Stimulated activated CD4-positive, alpha-beta T cell treated with anti-CD3 and anti-CD28 coated beads, TNF-alpha, amount 100 ng/mL, for 24 hours (primary cell): ENCODE data around the gene REXO1.

Experiments
- DNase-seq, 3 experiments: peaks; one replicate each; pipeline ENCODE4 v3.0.0-alpha.2; 2020; ENCODE audit warnings: low read depth in 3 of 3

Gene REXO1

DNA sequence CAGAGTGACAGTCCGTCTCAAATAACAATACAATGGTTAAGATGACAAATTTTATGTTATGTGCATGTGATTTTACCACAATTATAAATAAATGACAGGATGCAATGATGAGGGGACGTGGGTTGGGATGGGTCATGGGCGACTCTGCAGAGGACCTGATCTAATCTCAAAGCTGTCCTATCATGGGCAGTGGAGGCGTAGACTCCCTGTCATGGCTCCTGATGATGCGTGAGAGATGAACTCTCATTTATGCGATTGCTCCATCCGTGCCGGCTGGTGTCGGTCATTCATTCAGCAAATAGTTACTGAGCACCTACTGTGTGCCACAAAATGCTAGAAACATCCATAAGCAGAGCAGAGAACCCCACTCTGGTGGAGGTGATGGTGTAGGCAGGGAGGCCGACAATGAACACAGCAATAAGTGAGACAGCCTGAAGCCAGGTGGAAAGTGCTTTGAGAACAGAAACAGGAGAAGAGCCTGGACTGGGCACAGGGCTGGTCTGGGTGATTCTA, 1.7 kb upstream of the REXO1 start:
- no peak for DNase-seq

GRCh38 chr19:1849132-1849474, 820 bp upstream of the REXO1 start:
- DNase-seq, result no peak

DNA sequence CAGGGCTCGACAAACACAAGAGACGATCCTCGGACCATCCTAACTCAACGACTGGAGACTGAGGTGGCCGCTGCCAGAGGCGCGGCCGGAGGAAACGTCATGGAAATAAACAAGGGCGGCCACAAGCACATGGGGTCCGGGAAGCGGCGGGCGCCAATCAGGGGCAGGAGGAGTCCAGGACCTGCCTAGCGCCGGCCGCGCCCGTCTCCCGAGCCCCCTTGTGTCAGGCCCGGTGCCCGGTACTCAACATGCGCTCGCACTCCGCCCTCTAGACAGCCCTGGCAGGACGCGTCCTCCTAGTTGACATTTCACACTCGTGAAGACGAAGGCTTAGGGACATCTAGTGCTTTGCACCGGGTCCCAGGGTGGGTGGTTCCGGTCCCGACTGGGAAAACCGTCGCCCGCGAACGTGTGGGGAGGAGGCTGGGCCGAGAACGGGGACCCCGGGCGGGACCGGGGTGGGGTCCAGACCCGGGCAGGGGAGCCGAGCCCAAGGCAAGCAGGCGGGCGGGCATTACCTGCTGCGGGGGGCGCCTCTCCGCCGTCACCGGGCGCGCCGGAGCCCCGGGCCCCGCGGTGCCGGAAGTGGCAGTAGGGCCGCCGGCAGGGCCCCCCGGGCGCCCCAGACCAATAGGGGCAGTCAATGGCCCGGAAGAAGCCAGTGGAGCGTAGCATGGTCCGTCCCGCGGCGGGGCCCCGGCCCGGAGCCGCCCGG, 442 bp downstream of the REXO1 start:
- DNase-seq, result peak in 1 of 3 experiments; percentile 33

- DNase-seq, result no peak
Measured at GRCh38 chr19:1847348-1847683, 967 bp downstream of the REXO1 start.

DNA sequence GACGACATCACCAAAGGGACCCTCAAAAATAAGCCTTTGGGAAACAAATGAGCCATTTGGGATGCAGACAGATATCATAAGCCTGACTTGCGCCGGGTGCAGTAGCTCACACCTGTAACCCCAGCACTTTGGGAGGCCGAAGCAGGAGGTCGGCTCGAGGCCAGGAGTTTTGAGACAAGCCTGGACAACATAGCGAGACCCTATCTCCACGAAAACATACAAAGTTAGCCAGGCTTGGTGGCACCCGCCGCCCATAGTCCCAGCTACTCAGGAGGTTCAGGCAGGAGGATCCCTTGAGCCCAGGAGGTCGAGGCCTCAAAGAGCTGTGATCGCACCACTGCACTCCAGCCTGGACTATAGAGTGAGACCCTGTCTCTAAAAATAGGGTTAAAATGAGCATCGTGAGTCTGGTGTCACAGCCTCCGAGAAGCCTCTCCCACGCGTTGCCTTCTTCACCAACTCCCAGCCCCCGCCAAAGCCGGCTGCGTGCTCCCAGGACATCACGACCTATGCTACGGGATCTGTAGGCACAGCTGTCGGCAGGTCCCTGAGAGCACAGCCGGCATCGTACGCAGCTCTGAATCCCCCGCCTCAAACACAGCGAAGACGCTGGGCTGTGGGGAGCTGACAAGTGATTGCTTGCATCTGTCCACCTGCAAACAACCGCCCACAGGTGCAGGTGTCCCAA, 1.6 kb downstream of the REXO1 start:
- no peak for DNase-seq

DNA sequence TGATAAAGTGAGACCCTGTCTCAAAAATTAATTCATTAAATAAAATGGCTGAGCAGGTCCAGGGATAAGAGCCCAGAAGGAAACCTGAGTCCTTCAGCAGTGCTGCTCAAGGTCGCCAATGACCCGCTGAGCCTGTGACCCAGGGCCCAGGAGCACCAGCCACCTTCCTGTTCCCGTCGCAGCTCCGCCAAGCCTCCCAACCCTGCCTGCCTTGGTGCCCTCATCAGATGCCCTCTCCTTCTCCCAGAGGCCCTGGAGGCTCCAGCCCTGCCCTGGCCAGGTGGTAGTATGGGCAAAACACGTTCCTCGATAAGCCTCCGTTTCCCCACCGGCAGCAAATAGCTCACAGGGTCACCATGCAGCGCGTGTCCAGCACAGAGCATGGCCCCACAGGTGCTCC, 2.6 kb downstream of the REXO1 start:
- no peak for DNase-seq

GRCh38 chr19:1845125-1845515, 3.2 kb downstream of the REXO1 start:
- DNase-seq, result no peak

- no peak for DNase-seq
Measured at GRCh38 chr19:1844513-1845124, 3.7 kb downstream of the REXO1 start.

DNA sequence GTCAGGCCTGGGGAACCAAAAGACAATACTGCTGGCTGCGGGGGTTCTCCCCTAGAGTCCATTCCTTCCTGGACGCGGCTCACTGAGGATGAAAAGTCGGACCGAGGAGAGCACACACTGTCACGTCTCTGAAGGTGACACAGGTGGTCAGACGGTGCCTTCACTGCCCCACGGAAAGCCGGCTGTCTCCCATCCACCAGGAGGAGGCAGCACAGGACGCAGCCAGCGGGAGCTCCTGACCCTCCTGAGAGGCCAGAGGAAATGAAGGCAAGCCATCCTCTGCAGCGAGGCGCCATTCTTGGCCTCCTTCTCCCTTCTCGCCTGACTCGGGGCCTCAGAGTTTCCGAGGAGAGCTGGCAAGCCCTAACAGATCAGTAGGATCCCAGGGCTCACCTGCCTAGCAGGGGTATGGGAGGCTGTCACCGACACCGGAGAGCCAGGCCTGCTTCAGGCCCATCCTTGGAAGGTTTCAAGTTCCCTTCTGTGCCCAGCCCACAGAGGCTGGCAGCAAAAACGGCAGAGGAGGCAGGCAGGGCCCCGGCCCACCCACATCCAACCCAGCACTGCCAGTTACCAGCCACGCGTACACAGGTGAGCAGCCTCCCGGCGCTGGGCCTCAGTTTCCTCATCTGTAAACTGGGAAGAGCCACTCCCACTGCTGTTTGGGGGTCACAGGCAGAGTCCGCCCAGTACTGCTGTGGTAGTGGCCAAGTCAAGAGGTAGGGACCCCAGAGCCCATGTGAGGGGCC, 4.5 kb downstream of the REXO1 start:
- no peak for DNase-seq

- DNase-seq, result no peak
Measured at GRCh38 chr19:1843116-1843515, 5.2 kb downstream of the REXO1 start.

- DNase-seq, result no peak
Measured at GRCh38 chr19:1841209-1841924, 6.9 kb downstream of the REXO1 start.

DNA sequence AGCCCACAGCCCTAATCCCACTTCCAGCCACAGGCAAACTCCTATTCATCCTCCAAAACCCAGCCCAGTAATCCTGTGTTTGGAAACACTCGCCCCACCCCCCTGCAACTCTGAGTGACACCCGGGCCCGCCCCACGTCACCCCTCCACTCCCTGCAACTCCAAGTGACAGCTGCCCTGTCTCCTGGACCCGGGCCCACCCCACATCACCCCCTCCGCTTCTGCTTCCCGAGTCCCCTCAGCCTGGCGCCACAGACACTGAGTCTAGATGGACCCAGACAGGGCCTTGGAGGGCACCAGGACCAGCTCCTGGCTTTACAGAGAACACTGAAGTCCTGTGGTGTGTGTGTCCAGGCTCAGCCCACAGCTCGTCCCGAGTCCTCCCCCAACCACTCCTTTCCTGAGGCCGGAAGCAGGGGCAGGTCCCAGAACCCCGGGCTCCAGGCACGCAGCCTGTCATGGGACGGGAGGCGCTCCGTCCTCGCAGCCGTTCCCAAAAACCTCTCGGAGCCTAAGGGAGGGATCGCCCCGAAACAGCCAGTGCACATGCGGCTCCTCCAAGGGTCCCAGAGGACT, 7.7 kb downstream of the REXO1 start:
- no peak for DNase-seq

- DNase-seq, result no peak
Measured at GRCh38 chr19:1839658-1840540, 8.4 kb downstream of the REXO1 start.

DNA sequence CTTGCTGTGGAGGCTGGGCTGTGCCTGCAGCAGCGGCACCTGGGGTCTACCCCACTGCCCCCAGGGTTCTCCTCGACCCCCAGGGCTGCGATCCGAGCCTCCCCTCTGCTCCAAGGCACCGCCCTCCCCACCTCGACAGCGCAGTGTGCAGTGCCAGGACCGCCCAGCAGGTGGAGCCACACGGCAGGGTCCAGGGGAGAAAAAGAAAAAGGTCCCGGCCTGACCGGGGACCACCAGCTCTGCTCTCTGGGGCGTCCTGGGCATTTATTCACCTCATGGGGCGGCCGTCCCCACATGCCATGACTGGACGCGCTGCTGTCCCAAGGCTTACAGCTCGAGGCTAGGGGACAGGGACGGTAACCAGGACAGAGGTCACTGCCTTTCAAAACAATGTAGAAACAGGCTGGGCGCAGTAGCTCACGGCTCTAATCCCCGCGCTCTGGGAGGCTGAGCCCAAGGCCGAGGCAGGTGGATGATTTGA, 10.6 kb downstream of the REXO1 start:
- DNase-seq, result peak in 1 of 3 experiments; percentile 54

DNA sequence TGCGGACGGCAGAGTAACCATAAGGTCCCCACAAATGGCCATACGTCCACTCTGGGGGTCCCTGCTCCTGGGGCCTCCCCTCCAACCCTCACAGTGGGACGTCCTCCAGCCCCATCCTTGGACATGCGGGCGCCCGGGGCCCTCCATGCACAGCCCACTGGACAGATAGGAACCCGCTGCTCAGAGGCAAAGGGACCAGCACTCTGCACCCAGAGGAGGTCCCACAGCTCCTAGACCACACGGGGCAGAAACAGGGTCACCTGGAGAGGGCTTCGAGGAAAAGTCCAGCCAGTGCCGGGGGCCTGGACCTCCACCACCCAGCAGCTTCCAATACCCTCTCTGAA, 11.1 kb downstream of the REXO1 start:
- DNase-seq, result no peak

GRCh38 chr19:1836458-1837221, 11.6 kb downstream of the REXO1 start:
- no peak for DNase-seq

DNA sequence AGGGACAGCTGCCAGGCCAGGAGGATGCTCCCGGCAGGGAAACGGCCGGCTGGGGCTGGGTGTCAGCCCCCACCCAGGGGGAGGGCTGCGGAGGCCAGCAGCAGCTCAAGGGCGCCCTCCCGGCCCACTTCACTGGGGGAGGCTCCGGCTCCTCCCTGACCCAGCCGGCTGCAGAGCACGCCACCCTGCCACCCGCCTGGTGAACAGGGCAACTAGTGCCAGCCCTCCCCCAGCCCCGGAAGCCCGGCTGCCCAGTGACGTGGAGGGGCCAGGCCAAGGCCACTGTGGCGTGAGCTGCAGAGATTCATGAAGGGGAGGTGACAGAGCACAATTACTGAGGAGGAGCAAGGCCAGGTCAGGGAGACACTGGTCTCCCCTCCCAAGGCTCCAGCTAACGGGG, 14.7 kb downstream of the REXO1 start:
- DNase-seq, result no peak

DNA sequence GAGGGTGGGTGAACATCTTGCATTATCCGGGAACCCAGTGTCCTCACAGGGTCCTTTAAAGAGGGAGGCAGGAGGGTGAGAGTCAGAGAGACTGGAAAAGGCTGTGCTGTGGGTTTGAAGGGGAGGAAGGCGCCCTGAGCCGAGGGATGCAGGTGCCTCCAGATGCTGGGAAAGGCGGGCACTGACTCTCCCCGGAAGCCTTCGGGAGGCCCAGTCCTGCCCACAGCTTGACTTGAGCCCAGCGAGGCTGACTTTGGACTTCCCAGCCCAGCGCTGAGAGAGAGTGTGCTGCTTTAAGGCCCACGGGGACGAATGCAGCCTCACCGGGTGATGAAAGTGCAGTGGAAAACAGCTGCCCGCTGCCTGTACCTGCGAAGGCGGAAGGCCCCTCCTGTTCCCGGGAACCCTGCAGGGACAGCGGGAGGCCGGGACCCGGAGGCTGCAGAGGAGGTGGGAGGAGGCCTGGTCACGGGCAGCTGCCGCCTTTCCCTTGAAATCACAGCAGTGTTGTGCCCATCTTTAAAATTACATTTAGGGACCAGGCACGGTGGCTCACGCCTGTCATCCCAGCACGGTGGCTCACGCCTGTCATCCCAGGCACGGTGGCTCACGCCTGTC, 16.1 kb downstream of the REXO1 start:
- no peak for DNase-seq

DNA sequence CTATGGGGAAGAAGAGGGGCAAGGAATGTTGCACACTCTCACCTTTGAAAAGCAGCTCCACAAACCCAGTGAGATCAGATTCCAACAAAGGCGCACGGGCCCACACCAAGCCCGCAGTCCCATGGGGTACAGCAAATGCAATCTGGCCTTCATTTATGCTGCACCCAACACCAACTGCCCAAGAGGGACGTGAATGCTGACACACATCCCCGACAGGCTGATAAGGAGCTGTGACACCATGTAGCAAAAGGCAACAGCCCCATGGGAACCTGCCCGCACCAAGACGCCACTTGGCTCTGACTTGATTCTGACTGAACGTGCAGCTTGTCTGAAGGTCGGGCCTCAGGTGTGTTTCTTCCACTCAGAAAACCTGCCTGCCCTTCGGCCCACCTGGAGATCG, 17.3 kb downstream of the REXO1 start:
- no peak for DNase-seq
